Inferior parietal cortex (tissue), 1 donor: ENCODE measurements around the gene PNLDC1.
"Not testable (repeated sequence)": the region's sequence is repeated elsewhere in the genome, so short reads cannot be mapped to it uniquely, and the experiment has no call there.

Source experiments
- DNase-seq: peaks from one replicate; pipeline ENCODE4 v3.0.0-alpha.2; 2016; ENCODE audit errors: extremely low spot score

The PNLDC1 gene

DNA sequence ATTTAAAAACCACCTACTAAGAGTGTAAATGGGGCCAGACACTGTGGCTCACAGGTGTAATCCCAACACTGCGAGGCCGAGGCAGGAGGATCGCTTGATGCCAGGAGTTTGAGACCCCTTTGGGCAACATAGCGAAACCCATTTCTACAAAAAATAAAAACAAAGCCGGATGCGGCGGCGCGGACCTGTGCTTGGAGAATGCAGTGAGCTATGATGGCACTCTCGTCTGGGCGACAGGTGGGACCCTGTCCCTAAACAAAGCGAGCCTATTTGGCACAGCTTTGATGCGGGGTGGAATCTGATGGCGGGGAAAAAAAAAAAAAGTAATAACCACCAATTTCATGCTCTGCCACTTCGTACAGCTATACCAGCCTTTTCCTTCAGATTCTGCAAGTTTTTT, 11.8 kb upstream of the PNLDC1 start:
- DNase-seq, result no peak

DNA sequence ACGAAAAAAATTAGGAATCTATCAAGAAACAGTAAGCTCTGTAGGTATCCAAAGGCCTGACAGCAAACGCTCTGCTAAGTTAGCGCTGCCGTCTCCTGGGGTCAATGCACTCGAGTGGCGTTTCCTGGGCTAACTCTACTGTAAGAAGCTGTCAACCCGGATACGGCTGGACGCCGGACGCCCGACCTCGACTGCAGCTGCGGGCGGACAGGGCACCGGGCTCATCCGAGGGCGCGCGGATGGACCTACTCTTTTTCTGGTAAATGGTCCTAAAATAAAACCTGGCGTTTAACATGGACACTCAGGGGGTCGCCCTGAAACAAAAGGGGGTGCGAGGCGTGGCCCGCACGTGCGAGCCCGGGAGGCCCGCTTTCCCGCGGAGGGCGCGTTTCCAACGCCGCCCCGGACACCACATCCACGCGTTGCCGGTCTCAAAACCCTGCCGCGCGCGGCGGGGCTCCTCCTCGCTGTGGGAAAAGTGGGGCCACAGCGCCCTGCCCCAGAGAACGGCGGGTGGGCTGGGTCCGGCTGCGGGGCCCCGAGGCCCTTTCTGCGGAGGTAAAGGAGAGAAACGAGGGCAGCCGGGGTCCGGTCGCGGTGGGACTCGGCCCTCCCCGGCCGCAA, 11.2 kb upstream of the PNLDC1 start:
- DNase-seq, result no peak

DNA sequence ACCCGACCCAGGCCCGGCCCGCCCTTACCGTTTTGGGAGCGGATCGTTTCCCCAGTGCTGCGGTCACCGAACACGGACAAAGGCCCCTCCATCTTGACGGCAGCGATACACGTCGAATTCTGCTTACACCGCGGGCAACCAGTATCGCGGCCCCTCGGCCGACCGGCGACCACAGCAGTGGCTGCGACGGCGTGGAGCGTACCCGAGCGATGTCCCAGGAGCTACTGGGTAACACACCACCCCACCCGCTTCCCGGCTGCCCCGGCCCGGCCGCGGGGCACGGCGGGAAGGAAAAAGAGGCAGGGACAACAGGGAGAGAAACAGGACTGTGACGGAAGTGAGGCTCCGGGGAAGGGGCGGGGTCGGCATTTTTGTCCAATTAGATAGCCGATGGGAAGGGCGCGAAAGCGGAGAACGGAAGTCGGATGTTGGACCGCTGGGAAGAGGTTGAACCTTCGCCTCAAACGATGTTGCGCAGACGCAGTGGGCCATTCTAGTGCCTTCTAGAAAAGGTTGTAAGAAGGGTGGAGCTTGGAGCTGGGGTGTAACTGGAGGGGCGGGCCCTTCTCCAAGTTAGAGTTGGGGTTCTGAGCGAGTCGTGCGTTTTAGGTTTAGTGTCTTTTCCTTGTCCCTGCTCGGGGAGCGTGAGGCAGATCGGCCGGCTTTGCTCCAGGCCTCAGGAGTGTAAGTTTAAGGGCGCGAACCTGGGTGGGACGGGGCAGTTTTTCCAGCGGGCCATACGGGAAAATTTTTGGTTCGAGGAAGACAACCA, 10.5 kb upstream of the PNLDC1 start, which contains the start of gene TCP1:
TSS of gene TCP1 (minus strand) at position 226 of the 772 bp plus-strand sequence. CDS start at position 92, 134 bp downstream.
- DNase-seq, result peak; percentile 100

DNA sequence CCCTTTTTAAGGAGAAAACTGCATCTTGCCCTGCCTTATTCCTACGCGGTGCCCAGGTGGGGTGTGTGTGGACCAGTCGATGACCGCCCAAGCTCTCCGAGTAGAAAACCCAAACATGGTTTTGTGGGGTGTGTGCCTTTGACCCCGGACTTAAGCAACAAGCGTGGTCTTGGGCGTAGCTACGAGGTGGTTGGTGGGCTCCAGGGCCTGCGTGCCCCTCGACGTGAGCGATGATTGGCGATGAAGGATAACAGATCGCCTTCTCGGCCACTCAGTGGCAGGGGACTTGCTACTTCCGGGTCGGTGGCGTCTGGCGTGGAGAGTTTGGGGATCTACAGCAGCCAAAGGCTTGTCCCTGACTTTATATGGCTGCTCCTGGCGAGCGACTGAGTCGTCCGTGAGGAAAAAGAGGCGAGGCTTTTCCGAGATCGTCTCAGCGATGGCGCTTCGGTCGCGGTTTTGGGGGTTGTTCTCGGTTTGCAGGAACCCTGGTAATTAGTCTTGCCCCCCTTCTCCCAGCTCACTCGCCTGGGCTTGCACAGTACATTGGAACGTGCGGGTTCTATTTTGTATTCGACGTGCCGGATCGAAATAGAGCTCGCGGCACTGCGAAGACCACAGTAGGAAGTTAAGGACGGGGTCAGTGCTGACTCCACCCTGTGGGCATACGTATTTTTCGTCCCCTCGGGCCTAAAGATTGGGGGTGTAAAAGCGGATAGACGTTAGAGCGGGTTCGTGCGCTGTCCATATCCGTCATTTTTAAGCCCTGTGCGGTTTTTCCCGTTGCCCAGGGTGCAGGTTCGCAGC, 9.7 kb upstream of the PNLDC1 start, which contains the start of gene MRPL18:
TSS of gene MRPL18 (plus strand) at position 319 of the 807 bp plus-strand sequence. CDS start at position 440, 121 bp downstream.
- peak; percentile 98 for DNase-seq

DNA sequence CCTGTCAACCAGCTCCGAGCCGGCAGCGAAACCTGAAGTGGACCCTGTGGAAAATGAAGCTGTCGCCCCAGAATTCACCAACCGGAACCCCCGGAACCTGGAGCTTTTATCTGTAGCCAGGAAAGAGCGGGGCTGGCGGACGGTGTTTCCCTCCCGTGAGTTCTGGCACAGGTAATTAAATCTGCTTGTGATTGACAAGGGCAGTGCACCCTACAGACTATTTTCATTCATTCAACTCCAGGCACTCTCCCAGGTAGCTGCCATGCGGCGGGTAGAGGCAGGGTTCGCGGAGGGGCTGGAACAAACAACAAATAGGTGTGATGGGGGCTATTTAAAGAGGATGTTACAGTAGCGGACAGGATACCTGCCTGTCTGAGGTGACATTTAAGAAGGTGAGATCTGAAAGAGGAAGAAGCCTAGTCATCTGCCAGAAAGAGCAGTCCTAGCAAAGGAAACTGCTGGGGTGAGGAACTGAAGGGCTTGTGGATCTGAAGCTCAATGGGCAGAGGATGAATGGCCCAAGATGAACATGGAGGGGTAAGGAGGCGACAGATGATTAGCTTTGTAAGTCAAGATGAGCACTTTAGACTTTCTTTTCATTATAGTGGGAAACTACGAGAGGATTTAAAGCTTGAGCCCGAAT, 9.0 kb upstream of the PNLDC1 start:
- no peak for DNase-seq

DNA sequence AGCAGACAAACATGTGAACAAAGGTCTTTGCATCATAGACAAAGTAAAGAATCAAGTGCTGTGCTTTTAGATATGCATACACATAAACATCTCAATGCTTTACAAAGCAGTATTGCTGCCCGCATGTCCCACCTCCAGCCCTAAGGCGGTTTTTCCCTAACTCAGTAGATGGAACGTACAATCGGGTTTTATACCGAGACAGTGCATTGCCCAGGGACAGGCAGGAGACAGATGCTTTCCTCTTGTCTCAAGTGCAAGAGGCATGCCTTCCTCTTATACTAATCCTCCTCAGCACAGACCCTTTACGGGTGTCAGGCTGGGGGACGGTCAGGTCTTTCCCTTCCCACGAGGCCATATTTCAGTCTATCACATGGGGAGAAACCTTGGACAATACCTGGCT, 5.1 kb upstream of the PNLDC1 start:
- DNase-seq, result not testable (repeated sequence)

DNA sequence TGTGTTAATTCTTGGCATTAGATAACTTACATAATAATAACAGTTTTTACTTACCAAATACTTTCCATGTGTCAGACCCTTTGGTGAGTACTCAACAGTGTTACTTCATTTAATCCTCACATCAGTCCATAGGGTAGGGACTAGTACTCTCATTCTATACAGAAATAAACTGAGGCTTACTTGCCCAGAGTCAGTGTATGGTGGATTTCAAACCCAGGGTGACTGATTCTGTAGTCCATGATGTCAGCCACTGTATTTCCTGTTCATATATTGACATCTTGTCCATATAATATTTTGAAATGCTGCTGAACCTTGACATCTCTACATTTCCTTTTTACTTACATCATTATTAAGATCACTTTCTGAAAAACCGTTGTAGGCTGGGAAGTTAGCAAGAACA, 2.5 kb upstream of the PNLDC1 start:
- no peak for DNase-seq

DNA sequence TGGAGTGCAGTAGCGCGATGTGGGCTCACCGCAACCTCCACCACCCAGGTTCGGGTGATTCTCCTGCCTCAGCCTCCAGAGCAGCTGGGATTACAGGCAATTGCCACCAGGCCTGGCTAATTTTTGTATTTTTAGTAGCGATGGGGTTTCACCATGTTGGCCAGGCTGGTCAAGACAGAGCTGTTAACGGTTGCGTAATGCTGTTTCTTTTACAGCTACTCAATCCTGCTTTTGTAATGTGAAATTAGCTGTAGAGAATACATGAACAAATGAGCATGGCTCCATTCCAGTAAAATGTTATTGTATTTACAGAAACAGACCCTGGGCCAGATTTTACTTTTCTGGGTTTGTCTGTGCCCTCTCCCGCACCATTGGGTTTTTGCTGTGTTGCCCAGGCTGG, 1.9 kb downstream of the PNLDC1 start:
- no peak for DNase-seq

DNA sequence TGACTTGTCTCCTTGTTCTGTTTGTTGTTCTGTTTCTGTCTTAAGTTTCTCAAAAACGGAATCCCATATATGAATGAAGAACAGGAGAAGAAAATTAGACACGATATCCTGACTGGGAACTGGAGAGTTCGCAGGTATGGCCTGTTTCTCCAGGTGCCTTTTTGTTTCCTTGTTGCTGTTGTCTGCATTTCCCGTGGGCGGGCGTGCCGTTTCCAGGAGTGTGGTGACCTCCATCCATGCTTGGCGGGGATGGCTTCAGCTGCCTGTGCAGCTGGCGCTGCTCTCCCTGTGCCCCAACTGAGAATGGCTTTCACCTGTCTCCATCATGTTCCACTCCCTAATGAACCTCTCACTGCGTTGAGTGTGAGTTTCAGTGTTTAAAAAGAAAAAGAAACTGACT, 4.4 kb downstream of the PNLDC1 start:
- no peak for DNase-seq

DNA sequence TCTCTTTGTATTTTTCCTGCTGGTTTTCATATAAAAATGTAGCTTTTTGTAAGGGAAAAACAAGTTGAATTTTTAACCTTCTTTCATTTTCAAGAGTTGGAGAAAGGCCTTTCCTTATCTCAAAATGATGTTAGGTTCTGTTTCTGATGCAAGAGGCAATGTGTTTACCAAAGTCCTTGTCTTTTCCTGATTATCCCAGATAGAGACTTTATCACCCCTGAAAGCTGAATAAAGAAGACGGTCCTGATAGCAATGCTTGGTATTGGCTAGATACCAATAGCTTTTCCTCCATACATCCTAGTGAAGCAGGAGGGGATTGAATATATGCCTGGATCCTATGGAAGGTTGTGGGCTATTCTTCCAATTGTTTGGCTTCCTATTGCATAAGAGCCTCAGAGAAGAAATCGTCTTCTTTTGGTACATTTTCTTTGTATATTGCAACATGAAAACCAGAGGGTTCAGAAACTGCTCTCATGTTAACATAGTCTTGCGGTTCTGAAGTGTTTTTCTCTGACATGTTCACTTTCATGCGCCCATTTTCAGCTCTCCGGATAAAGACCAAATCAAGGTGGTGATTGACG, 5.5 kb downstream of the PNLDC1 start:
- no peak for DNase-seq

DNA sequence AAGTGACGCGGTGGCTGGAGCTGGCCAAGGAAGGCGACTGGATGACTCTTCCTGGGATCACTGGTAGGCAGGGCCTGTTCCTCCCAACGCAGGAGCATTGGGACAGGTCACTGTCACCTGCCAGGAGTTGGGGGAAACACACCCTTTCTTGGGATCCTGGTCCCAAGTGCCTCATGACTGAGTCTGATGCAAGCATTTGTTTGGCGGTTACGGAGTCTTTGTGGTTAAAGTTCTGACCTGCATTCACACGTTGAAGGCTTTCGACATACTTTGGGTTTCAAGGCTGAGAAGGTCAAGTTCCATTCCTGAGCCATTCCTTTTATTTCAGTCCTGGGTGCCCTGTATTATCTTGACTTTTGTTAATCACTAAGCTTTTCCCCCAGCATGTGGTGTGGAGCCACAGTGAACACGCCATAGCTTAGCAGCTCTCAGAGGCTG, 6.0 kb downstream of the PNLDC1 start:
- no peak for DNase-seq

DNA sequence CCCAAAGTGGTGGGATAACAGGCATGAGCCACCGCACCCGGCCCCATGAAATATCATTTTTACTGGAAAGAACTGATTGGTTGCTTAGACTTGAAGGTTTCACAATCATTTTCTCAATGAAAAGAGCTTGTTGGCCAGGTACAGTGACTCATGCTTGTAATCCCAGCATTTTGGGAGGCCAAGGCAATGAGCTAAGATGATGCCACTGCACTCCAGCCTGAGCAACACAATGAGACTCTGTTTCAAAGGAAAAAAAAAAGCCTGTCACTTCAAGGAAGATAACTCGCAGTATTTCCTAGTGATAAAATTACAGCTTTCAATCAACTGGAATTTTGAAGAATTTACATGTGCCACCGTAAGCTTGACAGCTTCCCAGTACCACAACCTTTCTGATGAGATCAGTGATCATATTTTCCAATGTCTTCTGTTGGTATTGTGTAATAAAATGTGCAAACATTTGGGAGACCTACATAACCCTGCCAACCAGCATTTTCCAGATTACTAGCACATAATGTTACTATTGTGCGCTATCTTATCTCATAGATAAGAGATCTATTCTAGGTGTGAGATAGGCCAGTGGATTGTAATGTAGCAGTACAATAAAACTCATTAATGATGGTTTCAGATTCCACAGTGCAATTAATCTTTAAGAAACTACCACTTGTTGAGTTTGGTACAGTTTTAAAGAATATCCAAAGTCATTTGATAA, 7.2 kb downstream of the PNLDC1 start:
- no peak for DNase-seq

DNA sequence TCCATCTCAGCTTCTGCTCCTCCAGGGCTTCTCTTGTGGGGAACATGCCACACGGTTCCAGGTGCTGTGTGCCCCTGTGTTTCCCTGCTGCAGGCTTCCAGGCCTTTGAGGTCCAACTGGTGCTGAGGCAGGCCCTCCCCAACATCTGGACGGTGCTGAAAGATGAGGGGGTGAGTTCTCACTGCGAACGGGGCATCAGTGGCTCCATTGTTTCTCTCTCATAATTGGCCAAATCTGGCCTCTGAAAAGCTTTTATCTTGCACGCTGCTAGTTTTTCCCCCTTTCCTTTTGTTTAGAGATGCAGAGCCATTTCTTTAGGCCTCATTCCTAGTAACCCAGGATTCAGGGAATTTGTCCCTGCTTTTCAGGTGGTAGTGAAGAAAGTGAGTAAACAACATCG, 8.6 kb downstream of the PNLDC1 start:
- peak; percentile 52 for DNase-seq

DNA sequence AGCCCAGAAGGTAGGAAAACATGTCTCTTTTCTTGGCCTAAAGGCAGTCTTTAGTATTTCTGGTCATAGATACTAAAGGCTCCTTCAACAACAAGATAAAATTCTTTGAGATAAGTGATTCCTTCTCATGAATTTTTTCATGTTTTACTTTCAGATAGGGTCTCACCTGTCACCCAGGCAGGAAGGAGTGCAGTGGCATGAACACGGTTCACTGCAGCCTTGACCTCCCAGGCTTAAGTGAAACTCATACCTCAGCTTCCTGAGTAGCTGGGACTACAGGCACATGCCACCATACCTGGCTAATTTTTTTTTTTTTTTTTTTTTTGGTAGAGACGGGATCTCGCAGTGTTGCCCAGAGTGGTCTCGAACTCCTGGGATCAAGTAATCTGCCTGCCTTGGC, 9.1 kb downstream of the PNLDC1 start:
- no peak for DNase-seq

DNA sequence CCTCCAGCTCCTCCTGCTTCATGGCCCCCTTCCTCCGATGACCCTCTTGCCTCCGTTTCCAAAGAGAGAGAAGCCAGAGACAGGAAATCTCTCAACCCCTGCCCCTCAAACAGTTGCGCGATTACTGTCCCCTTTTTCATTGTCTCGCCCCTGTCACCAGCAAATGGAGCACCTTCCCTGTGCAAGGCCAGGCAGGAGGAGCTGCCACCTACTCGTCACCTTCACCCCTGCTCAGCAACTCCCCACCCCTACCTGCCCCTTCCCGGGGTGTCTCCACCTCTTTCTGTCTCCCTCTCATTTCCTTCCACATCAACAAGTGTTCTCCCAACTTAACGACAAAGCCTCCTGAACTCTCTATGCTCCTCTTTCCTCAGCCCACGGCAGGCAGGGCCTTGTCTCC, 13.7 kb downstream of the PNLDC1 start:
- DNase-seq, result no peak

DNA sequence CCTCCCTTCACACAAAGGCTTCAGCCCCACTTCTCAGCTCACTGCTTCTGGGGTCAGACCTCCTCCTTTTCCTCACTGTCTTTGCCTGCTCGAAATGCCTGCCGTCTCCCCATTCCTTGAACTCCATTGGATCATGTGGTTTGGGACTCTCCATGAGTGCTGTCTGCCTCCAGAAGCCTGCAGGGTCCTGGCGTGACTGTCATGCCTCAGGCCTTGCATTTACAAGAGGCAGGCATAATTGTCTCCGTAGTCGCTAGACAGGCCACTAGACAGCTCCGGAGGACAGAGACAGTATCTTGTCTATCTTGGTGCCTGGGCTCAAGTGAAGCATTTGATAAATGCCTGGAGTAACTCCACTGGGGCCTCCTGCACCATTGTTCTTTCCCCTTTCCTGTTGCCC, 15.3 kb downstream of the PNLDC1 start:
- no peak for DNase-seq

DNA sequence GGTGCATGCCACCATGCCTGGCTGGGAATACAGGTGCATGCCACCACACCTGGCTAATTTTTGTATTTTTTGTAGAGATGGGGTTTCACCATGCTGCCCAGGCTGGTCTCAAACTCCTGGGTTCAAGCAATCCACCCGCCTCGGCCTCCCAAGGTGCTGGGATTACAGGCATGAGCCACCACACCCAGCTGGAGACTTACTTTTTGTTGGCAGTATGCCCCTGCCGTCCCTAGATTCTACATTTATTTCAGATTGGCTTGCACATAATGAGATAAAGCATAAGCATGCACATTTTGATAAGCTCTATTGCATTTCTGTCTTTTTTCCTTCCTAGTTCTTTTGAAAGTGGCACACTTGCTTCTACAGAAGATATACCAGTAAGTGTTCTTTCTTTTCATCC, 16.7 kb downstream of the PNLDC1 start:
- DNase-seq, result not testable (repeated sequence)

DNA sequence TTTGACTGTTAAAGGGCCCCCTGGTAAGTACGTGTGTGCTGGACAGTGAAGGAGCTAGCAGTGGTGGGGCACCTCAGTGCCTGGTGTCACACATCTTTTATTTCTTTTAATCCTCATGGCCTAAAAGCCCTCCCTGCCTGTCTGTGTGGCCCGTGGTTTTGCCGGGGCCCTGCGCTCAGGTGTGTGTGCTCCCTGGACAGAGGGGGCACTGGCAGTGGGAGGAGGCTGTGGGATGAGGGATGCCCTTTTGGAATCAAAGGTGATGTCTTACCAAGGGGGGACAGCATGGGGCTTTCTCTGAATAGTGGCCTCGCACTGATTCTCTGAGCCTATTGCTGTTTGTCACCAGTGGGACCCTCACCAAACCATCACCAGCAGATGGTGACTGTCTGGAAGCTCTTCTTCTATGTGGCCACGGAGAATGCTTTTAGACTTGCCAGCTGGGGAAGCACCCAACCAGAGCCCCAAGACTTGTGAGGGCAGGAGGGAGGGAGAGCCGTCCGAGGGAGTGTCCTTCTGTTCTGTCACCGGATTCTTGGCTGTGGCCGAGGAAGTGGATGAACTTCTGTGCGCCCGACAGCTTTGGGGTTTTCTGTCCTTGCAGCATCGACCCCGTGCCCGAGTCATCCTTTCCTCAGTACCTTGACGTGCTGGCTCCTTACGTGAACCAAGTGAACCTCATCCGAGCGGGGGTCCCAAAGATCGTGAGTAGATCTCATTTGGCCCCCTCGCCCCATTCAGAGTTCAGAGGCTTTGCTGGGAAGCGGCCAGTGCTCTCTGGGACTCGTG, 18.1 kb downstream of the PNLDC1 start:
- DNase-seq, result no peak

DNA sequence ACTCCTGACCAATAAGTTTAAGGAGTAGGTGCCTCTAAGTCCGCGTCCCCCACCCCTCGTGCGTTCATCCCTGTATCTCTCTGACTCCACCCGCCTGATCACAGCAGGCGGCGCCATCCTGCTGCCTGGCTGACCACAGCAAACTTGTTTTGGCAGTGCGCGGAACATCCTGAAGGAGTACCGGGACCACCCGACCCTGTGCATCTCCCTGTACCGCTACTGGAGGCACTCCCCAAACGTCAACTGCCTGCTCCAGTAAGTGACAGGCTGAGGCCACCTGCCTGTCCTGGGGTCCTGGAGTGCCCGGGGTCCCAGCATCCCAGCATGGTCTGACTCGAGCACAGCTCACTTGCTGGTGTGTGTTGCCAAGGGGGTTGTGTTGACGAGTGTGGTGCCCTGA, 19.0 kb downstream of the PNLDC1 start:
- DNase-seq, result no peak
